HAP-1 (cell line): ENCODE results near the gene SARDH.
"Not testable (repeated sequence)": the region's sequence is repeated elsewhere in the genome, so short reads cannot be mapped to it uniquely, and the experiment has no call there.

Source experiments
- DNase-seq, 2 experiments: peaks; one replicate each; pipeline ENCODE4 v3.0.0-alpha.2; 2016 to 2020; ENCODE audit warnings: low spot score in 2 of 2
- H3K27me3 ChIP-seq: fragments of 250-450 bp; sonication (Bioruptor Pico); 2 replicates; pipeline ENCODE4 v1.5.1; 2020; ENCODE audit warnings: low read depth, mild to moderate bottlenecking, moderate library complexity
- H3K36me3 ChIP-seq: fragments of 250-450 bp; sonication (Bioruptor Pico); replicated peaks from 2 replicates; pipeline ENCODE4 v1.5.1; 2020; ENCODE audit warnings: mild to moderate bottlenecking
- H3K4me1 ChIP-seq: fragments of 250-450 bp; sonication (Bioruptor Pico); 2 replicates; pipeline ENCODE4 v1.5.1; 2020; ENCODE audit warnings: mild to moderate bottlenecking
- H3K4me3 ChIP-seq: fragments of 250-450 bp; sonication (Bioruptor Pico); 2 replicates; pipeline ENCODE4 v1.5.1; 2020; ENCODE audit warnings: mild to moderate bottlenecking, moderate library complexity
- H3K9me3 ChIP-seq: fragments of 250-450 bp; sonication (Bioruptor Pico); 2 replicates; pipeline ENCODE4 v1.5.1; 2020; ENCODE audit warnings: mild to moderate bottlenecking, moderate library complexity
- in situ Hi-C: fragments of 300-500 bp; cut with MboI; formaldehyde crosslinking; loops from 3 replicates; pipeline ENCODE4 v1.14.3; 2020; ENCODE audit warnings: low sequenced_read_pairs, inconsistent platforms, mixed read lengths

The SARDH gene

DNA sequence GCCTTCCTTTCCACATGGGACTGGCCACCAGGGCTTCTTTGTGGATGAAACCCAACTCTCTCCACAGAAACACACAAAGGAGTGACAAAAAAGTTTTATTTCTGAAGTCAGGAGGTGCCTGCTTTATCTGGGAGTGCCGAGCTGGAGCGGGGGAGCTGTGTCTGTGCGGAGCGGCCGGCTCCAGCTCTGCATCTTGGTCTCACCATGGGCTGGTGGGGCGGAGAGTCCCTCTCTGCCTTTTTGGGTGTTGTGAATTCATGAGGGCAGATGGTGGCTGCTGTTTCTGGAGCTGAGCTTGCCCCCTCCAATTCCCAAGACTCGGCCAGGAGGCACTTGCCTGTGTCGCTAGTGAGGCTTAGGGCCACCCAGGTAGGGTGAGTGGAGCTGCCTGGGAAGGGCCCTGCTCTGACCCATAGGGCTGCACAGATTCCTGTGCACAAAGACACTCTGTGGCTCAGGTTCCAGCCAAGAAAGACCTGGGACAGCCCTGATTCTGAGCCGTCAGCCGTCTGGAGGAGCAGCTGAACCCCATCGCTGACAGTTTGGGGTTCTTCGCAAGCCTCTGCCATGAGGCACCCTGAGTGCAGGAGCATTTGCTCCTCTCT is 100.6 kb downstream of the SARDH start:
- in situ Hi-C loops, result no loop called here
- Histone ChIP-seq H3K4me1 (no peaks in the 10 kb centered on the region), H3K9me3 (no peaks in the 10 kb centered on the region), H3K4me3 (no peak overlapping the region), H3K27me3 (peaks cover 70% of the 10 kb centered on the region), H3K36me3 (no peaks in the 10 kb centered on the region)
- no peak for DNase-seq

DNA sequence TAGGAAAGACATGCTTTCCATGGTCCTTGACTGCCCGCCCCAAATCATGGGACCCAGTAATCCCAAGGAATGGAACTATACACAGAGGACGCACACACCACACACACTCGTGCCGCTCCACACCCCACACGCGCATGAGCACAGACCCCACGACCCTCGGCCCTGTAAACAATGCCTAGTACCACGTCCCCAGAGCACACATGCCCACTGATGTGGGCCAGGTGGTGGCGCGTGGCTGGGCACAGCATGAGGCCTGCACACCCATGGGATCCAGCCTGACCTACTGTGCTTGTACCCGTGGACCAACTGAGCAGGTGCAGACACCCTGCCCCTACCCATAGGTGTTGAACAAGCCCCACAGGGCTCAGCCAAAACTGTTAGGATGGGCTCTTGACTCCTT is 101.2 kb downstream of the SARDH start:
- Histone ChIP-seq H3K27me3 (peaks cover 64% of the 10 kb centered on the region), H3K9me3 (no peaks in the 10 kb centered on the region), H3K4me3 (no peak overlapping the region), H3K36me3 (no peaks in the 10 kb centered on the region), H3K4me1 (no peaks in the 10 kb centered on the region)
- no peak for DNase-seq
- in situ Hi-C loops, result no loop called here

DNA sequence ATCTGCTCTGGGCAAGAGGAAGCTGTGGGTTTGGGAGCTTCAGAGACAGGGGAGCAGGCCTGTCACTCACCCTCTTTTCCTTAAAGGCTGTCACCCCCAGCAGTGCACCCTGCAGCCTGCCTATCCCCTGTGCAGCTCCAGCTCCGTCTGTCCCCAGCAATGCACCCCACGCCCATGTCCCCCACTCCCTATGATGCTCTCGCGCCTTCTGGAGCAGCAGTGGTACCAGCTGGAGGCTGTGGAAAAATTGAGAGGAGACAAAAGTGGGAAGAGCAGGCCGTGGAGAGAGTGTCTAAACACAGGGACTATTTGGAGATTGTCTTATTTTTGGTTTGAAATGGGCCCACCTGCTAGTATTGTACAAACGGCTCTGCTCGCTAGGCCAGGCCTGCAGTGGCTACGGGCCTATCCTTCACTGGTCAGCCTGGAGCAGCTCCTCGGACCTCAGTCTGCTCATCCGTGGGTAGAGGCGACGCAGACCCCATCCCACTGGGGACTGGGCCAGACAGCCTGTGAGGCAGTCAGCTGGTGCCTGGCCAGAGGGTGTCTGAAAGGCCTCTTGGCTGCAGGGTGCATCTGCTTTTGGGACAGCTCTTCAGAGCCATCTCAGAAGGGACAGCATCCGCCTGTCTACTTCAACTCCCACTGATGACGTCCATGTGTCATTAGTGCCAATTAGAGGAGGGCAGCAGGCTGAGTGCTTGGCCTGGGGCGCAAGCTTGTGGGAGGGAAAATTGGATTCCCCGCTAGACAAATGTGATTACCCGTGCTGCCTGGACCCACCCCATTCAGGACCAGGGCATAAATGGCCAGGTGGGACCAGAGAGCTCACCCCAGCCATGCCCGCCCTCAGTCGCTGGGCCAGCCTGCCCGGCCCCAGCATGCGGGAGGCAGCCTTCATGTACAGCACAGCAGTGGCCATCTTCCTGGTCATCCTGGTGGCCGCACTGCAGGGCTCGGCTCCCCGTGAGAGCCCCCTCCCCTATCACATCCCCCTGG is 102.3 kb downstream of the SARDH start, which contains the start of gene DBH:
DBH (plus strand) TSS at position 831 of the 999 bp plus-strand sequence; CDS start at position 840, 9 bp downstream.
- Histone ChIP-seq H3K4me1 (no peaks in the 10 kb centered on the region), H3K9me3 (no peaks in the 10 kb centered on the region), H3K27me3 (peaks cover 54% of the 10 kb centered on the region), H3K36me3 (no peaks in the 10 kb centered on the region), H3K4me3 (no peak within 1 kb of the TSS)
- no peak for DNase-seq
- in situ Hi-C loops, result no loop called here

DNA sequence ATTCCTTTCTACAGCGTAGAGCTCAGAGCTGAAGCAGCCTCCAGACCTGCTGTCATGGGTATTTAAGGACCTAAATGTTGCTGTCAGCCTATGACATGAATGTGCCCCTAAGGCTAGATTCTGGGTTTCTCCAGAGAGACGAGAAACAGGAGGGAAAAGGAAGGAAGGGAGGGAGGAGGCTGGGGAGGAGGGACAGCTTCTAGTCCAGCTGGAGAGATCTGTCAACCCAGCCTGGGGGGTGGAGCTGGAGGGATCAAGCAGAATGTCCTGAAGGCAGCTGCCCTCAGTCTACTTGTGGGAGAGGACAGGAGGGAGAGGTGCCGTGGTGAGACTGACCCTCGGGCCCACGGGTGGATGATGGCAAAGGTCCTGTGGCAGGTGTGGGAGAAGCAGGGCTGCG is 103.1 kb downstream of the SARDH start:
- Histone ChIP-seq H3K4me3 (no peak overlapping the region), H3K36me3 (no peaks in the 10 kb centered on the region), H3K27me3 (peaks cover 49% of the 10 kb centered on the region), H3K9me3 (no peaks in the 10 kb centered on the region), H3K4me1 (no peaks in the 10 kb centered on the region)
- in situ Hi-C loops, result no loop called here
- no peak for DNase-seq

DNA sequence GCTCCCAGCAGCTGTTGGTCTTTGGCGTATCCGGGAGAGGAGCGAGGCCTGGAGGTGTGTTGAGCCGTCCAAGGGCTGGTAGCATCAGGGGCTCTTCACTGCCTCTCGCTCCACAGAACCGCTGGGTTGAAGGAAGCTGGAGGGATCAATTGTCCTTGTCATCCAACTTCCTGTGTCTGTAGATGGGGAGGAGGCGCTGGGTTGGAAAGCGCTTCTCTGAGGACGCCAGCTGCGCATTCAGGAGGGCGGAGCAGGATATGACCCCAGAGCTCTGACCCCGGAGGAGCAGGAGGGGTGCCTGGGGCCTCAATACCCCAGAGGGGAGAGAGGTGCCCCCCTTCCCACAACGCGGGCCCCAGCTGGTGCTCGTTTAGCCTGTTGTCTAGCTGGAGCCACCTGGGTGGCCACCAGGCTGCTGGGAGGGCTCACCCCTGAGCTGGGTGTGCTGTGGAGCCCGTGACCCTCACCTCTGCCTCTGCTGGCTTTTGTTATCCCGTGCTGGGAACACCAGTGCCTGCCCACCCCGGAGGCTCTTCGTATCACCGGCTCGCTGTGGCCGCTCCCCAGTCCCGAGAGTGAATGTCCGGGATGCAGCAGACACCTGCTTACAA is 104.0 kb downstream of the SARDH start:
- DNase-seq, result no peak
- no peaks in the 10 kb centered on the region for H3K36me3 ChIP-seq
- no peaks in the 10 kb centered on the region for H3K4me1 ChIP-seq
- in situ Hi-C loops, result no loop called here
- no peaks in the 10 kb centered on the region for H3K9me3 ChIP-seq
- H3K27me3 ChIP-seq, result peaks cover 40% of the 10 kb centered on the region
- no peak overlapping the region for H3K4me3 ChIP-seq

DNA sequence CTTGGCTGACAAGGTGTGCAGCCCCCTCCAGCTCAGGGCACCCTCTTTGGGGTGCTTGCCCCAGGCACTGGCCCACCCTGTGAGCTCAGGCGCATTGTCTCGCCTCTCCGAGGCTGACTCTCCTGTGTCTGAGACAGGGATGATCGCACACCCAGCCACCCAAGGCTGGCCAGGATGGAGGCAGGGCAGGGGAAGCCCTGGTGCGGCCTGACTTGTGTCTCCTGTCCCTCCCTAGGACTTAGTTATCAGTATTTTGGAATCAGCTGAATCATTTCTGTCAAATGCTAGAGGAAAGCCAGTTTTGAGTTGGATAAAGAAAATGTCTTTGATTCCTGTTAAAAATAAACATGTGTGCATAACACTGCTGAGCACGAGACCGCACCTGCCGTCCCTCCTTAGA is 104.5 kb downstream of the SARDH start:
- in situ Hi-C loops, result no loop called here
- H3K4me3 ChIP-seq, result no peak overlapping the region
- no peaks in the 10 kb centered on the region for H3K36me3 ChIP-seq
- H3K9me3 ChIP-seq, result no peaks in the 10 kb centered on the region
- peaks cover 38% of the 10 kb centered on the region for H3K27me3 ChIP-seq
- DNase-seq, result no peak
- no peaks in the 10 kb centered on the region for H3K4me1 ChIP-seq

DNA sequence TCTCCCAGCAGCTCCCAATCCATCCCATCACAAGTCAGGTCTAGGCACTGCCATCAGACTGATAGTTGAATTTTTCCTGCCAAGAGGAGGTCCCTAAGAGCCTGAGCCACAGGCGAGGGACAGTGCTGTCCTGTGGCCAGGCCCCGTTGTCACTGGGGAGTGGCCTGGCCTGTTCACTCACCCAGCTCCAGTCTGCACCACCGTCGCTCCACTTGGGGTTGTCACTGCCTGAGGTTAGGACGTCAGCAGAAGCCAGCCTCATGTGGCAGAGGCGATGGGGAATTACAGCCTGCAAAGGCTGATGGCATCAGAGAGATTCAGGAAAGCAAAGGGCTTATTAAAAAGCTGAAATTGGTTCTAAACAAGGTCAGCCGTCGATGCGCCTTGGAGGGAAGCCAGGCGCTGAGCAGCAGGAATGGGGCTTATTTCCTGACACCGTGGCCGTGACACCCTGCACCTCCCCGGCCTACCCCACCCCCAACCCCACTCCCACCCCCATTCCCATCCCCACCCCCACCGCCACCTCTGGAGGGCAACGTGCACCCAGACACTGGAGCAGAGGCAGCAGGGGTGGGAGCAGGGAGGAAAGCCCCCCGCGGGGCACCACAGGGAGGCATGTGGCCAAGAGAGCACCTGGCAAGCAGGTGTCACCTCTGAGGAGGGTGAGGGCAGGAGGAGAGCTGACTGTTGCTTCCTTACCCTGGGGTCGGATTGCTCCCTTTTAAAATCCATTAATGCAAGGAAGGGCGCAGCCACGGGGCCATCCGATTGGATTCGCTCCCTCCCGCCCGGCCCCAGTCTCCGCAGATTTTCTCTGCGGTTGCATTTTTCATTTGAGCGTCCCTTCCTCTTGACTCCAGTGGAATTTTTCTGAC is 105.1 kb downstream of the SARDH start:
- H3K27me3 ChIP-seq, result peaks cover 36% of the 10 kb centered on the region
- DNase-seq, result no peak
- no peaks in the 10 kb centered on the region for H3K9me3 ChIP-seq
- no peak overlapping the region for H3K4me3 ChIP-seq
- no peaks in the 10 kb centered on the region for H3K4me1 ChIP-seq
- no peaks in the 10 kb centered on the region for H3K36me3 ChIP-seq
- in situ Hi-C loops, result no loop called here

DNA sequence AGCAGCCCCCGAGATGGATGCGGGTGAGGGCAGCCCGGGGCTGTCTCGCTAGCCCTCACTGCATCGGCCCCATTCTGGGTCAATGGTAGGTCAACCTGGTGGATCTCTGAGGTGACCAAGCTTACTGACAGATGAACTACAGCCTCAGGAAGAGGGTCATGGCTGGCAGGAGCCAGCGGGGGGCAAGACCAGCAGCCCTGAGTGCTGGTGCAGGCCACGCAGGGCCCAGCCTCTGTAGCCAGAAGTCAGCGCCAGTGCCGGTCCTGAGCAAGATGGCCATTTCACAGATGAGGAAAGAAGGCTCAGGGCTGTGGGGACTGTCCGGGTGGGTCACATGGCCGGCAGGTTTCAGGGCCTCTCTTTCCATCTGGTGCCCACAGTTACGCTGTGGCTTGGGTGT is 107.0 kb downstream of the SARDH start:
- DNase-seq, result no peak
- H3K9me3 ChIP-seq, result no peaks in the 10 kb centered on the region
- H3K27me3 ChIP-seq, result peaks cover 16% of the 10 kb centered on the region
- H3K4me1 ChIP-seq, result no peaks in the 10 kb centered on the region
- H3K4me3 ChIP-seq, result no peak overlapping the region
- no peaks in the 10 kb centered on the region for H3K36me3 ChIP-seq
- in situ Hi-C loops, result no loop called here

DNA sequence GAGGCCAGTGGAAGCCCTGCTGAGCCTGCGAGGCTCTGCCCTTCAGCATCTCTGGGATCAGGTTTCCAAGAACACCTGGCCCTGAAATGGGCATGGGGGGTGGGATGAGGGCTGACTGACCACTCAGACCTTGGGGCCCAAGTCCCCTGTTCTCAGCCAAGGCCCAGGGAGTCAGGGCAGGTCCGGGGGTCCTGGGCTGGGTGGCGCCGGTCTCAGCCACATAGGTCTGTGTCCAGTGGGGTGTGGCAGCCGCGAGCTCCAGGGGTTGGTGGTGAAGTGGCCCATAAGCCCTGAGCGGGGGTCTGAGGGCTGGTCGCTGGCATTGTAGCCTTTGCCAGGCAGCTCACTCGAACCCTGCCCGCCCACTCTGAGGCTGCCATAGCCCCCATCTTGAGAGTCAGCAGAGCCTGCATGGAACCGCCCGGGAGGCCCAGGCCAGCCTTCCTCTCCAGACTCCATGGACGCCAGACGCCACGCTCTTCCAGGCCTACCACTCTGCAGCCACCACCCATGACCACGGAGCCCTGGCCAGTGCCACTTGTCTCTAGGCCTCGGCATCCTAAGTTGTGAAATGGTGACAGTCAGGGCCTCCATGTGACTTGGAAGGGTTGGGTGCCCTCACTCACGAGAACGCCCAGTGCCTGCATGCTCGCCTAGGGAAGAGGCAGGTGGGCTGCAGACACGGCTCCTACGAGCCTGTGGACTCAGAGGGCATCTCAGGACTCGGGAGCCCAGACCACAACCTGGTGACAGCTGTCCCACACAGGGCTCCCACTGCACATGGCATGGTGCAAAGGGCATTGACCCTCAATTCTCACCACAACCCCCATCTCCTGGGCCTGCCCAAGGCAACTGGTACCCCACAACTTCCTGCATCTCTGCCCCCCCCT is 108.7 kb downstream of the SARDH start:
- no peak for DNase-seq
- H3K36me3 ChIP-seq, result no peaks in the 10 kb centered on the region
- no peak overlapping the region for H3K4me3 ChIP-seq
- H3K4me1 ChIP-seq, result no peaks in the 10 kb centered on the region
- no peaks in the 10 kb centered on the region; the same call in 1 of the 2 replicates for H3K27me3 ChIP-seq
- in situ Hi-C loops, result no loop called here
- no peaks in the 10 kb centered on the region for H3K9me3 ChIP-seq

DNA sequence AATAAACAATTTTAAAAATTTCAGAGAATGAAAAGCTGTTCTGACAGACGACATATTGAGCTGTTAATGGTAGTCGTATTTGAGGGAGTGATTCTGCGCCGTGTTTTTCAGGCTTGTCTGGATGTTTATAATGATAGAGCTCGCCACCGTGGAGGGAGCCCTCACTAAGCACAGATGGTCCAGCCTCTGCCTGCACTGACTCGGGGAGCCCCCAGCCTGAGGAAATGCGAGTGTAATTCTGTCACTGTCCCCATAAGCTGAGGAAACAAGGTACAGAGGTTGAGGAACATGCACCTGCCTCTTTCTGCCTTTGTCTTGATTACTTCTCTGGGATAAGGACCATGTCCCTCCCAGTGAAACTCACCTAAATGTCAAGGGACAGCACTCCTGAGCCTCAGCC is 109.4 kb downstream of the SARDH start:
- H3K4me1 ChIP-seq, result no peaks in the 10 kb centered on the region
- no peaks in the 10 kb centered on the region for H3K27me3 ChIP-seq
- H3K4me3 ChIP-seq, result no peak overlapping the region
- H3K36me3 ChIP-seq, result no peaks in the 10 kb centered on the region
- in situ Hi-C loops, result no loop called here
- no peak for DNase-seq
- H3K9me3 ChIP-seq, result no peaks in the 10 kb centered on the region

DNA sequence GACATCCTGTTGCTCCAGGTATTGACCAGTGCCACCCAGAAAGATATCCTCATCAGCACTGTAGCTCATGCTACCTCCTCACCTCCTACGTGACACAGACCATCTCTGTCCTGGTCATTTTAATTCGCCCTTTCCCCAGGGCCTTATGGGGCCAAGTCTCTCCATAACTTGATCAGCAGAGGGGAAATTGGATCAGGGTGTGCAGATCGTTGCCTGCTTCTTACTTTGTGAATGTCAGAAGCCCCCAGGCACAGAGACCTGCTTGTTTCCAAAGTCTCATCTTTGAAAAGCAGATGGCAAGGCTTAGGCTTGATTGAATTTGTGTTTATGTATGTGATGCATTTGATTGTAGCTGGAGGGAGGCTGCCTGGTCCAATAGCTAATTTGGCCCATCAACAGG is 110.8 kb downstream of the SARDH start:
- in situ Hi-C loops, result no loop called here
- no peak for DNase-seq
- no peaks in the 10 kb centered on the region for H3K36me3 ChIP-seq
- peaks cover 8% of the 10 kb centered on the region; the same call in 1 of the 2 replicates for H3K27me3 ChIP-seq
- no peak overlapping the region for H3K4me3 ChIP-seq
- no peaks in the 10 kb centered on the region for H3K9me3 ChIP-seq
- no peaks in the 10 kb centered on the region for H3K4me1 ChIP-seq

DNA sequence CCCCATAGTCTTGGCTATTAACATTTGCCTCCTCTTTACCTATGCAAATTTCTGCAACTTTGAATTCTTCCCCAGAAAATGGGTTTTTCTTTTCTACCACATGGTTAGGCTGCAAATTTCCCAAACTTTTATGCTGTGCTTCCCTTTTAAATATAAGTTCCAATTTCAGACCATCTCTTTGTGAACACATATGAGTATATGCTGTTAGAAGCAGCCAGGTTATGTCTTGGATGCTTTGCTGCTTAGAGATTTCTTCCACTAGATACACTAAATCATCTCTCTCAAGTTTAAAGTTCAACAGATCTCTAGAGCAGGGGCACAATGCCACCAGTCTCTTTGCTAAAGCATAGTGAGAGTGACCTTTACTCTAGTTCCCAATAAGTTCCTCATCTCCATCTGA is 112.1 kb downstream of the SARDH start:
- H3K4me1 ChIP-seq, H3K36me3 ChIP-seq, H3K9me3 ChIP-seq, in situ Hi-C loops, DNase-seq, H3K4me3 ChIP-seq: not testable (repeated sequence)
- H3K27me3 ChIP-seq, result peaks cover 18% of the 10 kb centered on the region; the same call in 1 of the 2 replicates
